ENCODE data around the gene CCDC141. TPM values are rescaled to one million over a fixed set of nuclear protein-coding genes. Genes with fewer than 3 reads are reported as not detected.

The CCDC141 gene
- total RNA-seq, 2 donors from 2014 or later: 0.42 to 1.0 TPM

DNA sequence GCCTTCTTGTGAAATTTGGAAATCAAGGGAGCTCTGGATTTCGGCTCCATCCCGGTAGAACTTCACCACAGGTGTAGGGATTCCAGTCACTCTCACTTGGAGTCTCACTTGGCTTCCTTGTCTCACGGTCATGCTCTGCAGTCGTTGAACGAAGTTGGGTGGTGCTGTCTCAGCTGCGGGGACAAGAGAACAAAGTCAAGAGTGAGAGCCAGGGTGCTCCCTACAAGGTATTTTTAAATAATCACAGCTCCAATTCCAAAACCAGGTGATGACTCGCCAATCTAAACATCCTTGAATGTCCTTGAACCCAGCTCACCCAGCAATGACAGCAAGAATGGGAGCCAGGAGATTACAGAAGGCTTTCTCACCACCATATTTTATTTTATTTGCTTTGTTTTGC, 249.4 kb downstream of the CCDC141 start:
- H3K4me1 ChIP-seq: no peaks in the 10 kb centered on the region
- no peak overlapping the region for H3K9ac ChIP-seq (ENCODE audit: low read depth in 2 of 2, low read length in 2 of 2)
- no peak overlapping the region for H3K27ac ChIP-seq
- H3K4me3 ChIP-seq: no peak overlapping the region
- H3K9me3 ChIP-seq: no peaks in the 10 kb centered on the region
- intact Hi-C loops (cut with DNase I): no loop called here
- TF ChIP-seq, protein P1, sequence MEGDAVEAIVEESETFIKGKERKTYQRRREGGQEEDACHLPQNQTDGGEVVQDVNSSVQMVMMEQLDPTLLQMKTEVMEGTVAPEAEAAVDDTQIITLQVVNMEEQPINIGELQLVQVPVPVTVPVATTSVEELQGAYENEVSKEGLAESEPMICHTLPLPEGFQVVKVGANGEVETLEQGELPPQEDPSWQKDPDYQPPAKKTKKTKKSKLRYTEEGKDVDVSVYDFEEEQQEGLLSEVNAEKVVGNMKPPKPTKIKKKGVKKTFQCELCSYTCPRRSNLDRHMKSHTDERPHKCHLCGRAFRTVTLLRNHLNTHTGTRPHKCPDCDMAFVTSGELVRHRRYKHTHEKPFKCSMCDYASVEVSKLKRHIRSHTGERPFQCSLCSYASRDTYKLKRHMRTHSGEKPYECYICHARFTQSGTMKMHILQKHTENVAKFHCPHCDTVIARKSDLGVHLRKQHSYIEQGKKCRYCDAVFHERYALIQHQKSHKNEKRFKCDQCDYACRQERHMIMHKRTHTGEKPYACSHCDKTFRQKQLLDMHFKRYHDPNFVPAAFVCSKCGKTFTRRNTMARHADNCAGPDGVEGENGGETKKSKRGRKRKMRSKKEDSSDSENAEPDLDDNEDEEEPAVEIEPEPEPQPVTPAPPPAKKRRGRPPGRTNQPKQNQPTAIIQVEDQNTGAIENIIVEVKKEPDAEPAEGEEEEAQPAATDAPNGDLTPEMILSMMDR (IDR thresholded peaks at IDR 0.05): no peak
- no peak for DNase-seq
- H3K36me3 ChIP-seq: no peaks in the 10 kb centered on the region
- no peaks in the 10 kb centered on the region for H3K27me3 ChIP-seq

- TF ChIP-seq, protein P1 (IDR thresholded peaks at IDR 0.05): no peak
- no peaks in the 10 kb centered on the region for H3K36me3 ChIP-seq
- intact Hi-C loops (cut with DNase I): loop anchor here (10.0 kb wide), 1 partner anchor 115 kb away; no protein-coding TSS in a partner anchor
- no peak overlapping the region for H3K4me3 ChIP-seq
- H3K4me1 ChIP-seq: no peaks in the 10 kb centered on the region
- H3K27me3 ChIP-seq: no peaks in the 10 kb centered on the region
- no peak overlapping the region for H3K27ac ChIP-seq
- no peak for DNase-seq
- no peak overlapping the region for H3K9ac ChIP-seq (ENCODE audit: low read depth in 2 of 2, low read length in 2 of 2)
- H3K9me3 ChIP-seq: no peaks in the 10 kb centered on the region
These were observed 250.6 kb downstream of the CCDC141 start for GRCh38 chr2:178799305-178799704.

- Histone ChIP-seq H3K27me3 (no peaks in the 10 kb centered on the region), H3K9ac (ENCODE audit: low read depth in 2 of 2, low read length in 2 of 2) (no peak overlapping the region), H3K4me1 (no peaks in the 10 kb centered on the region), H3K4me3 (no peak overlapping the region), H3K27ac (no peak overlapping the region), H3K36me3 (no peaks in the 10 kb centered on the region), H3K9me3 (no peaks in the 10 kb centered on the region)
- TF ChIP-seq, protein P1 (IDR thresholded peaks at IDR 0.05): peak; percentile 38
- intact Hi-C loops (cut with DNase I): loop anchor here (10.0 kb wide), 1 partner anchor 119 kb away; no protein-coding TSS in a partner anchor
- no peak for DNase-seq
These were observed 253.8 kb downstream of the CCDC141 start for GRCh38 chr2:178796079-178796677.

DNA sequence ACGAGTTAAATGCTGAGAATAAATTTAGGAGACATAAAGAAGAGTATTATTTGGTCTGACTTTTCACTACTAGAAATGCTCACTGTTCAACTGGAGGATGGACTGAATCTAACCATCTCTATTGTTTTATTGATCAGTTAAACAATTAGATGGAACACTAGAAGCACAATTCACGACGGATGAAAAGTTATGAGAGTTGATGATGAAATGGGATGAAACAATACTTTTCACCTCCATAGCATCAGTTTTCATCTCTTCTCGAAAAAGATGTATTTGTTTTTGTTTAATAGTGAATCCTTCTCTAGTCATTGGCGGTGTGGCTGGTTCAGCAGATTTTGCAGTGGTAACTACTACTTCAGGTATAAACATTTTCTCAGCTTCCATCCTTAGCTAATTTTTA, 262.0 kb downstream of the CCDC141 start:
- no peak for DNase-seq
- no peaks in the 10 kb centered on the region for H3K27me3 ChIP-seq
- no peaks in the 10 kb centered on the region for H3K4me1 ChIP-seq
- no peak overlapping the region for H3K4me3 ChIP-seq
- H3K36me3 ChIP-seq: no peaks in the 10 kb centered on the region
- intact Hi-C loops (cut with DNase I): no loop called here
- H3K27ac ChIP-seq: no peak overlapping the region
- H3K9me3 ChIP-seq: no peaks in the 10 kb centered on the region
- no peak overlapping the region for H3K9ac ChIP-seq (ENCODE audit: low read depth in 2 of 2, low read length in 2 of 2)
- TF ChIP-seq, protein P1 (IDR thresholded peaks at IDR 0.05): no peak

DNA sequence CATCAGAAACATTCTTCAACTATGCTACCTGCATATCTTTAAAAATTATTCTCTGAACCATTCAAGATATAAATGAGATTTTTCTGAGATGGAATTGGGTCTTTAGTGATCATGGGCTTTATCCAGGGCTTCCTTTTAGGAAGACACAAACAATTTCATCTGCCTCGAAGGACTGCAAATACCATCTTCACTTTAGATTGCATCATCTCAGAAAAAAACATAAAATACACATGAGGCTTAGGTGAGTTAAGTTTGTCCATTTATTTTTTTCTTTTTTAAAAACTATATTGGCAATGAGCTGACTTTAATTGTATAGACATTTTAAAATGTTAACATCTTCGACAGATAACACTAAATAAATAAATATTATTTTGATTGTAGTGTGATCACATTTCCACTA, 262.8 kb downstream of the CCDC141 start:
- Histone ChIP-seq H3K4me1 (no peaks in the 10 kb centered on the region), H3K27ac (no peak overlapping the region), H3K9me3 (no peaks in the 10 kb centered on the region), H3K4me3 (no peak overlapping the region), H3K27me3 (no peaks in the 10 kb centered on the region), H3K9ac (ENCODE audit: low read depth in 2 of 2, low read length in 2 of 2) (no peak overlapping the region), H3K36me3 (no peaks in the 10 kb centered on the region)
- TF ChIP-seq, protein P1 (IDR thresholded peaks at IDR 0.05): no peak
- no peak for DNase-seq
- intact Hi-C loops (cut with DNase I): no loop called here
